ENCODE measurements around the gene GRIP1. TPM values are rescaled to one million over a fixed set of nuclear protein-coding genes. Genes with fewer than 3 reads are reported as not detected.

Gene GRIP1
- total RNA-seq, 2 donors from 2014 or later = 0.28 TPM; not detected in 1

GRCh38 chr12:66533767-66534166 is 145.1 kb downstream of the GRIP1 start:
- H3K4me3 ChIP-seq = no peak overlapping the region
- H3K9me3 ChIP-seq = no peaks in the 10 kb centered on the region
- no peak overlapping the region for H3K27ac ChIP-seq
- H3K4me1 ChIP-seq (ENCODE audit: control insufficient read depth in 1 of 2, low read depth in 2 of 2) = no peaks in the 10 kb centered on the region
- TF ChIP-seq, protein P1, sequence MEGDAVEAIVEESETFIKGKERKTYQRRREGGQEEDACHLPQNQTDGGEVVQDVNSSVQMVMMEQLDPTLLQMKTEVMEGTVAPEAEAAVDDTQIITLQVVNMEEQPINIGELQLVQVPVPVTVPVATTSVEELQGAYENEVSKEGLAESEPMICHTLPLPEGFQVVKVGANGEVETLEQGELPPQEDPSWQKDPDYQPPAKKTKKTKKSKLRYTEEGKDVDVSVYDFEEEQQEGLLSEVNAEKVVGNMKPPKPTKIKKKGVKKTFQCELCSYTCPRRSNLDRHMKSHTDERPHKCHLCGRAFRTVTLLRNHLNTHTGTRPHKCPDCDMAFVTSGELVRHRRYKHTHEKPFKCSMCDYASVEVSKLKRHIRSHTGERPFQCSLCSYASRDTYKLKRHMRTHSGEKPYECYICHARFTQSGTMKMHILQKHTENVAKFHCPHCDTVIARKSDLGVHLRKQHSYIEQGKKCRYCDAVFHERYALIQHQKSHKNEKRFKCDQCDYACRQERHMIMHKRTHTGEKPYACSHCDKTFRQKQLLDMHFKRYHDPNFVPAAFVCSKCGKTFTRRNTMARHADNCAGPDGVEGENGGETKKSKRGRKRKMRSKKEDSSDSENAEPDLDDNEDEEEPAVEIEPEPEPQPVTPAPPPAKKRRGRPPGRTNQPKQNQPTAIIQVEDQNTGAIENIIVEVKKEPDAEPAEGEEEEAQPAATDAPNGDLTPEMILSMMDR (IDR thresholded peaks at IDR 0.05) = no peak
- DNase-seq (ENCODE audit: low spot score) = no peak
- H3K27me3 ChIP-seq (replicated peaks; ENCODE audit: insufficient read depth) = no peaks in the 10 kb centered on the region
- no peaks in the 10 kb centered on the region for H3K36me3 ChIP-seq
- ATAC-seq (ENCODE audit: insufficient number of reproducible peaks, low FRiP score, low read depth) = no peak

GRCh38 chr12:66531766-66532165 is 147.1 kb downstream of the GRIP1 start:
- DNase-seq (ENCODE audit: low spot score) (no peak), ATAC-seq (ENCODE audit: insufficient number of reproducible peaks, low FRiP score, low read depth) (no peak)
- no peaks in the 10 kb centered on the region for H3K9me3 ChIP-seq
- no peak overlapping the region for H3K27ac ChIP-seq
- H3K4me1 ChIP-seq (ENCODE audit: control insufficient read depth in 1 of 2, low read depth in 2 of 2) = no peaks in the 10 kb centered on the region
- TF ChIP-seq, protein P1 (IDR thresholded peaks at IDR 0.05) = no peak
- no peaks in the 10 kb centered on the region for H3K27me3 ChIP-seq (replicated peaks; ENCODE audit: insufficient read depth)
- H3K4me3 ChIP-seq = no peak overlapping the region
- no peaks in the 10 kb centered on the region for H3K36me3 ChIP-seq

GRCh38 chr12:66529934-66530333 is 148.9 kb downstream of the GRIP1 start:
- TF ChIP-seq, protein P1 (IDR thresholded peaks at IDR 0.05) = no peak
- Histone ChIP-seq H3K4me1 (ENCODE audit: control insufficient read depth in 1 of 2, low read depth in 2 of 2) (no peaks in the 10 kb centered on the region), H3K36me3 (no peaks in the 10 kb centered on the region), H3K27ac (no peak overlapping the region), H3K27me3 (replicated peaks; ENCODE audit: insufficient read depth) (no peaks in the 10 kb centered on the region), H3K4me3 (no peak overlapping the region), H3K9me3 (no peaks in the 10 kb centered on the region)
- ATAC-seq (ENCODE audit: insufficient number of reproducible peaks, low FRiP score, low read depth) (no peak), DNase-seq (ENCODE audit: low spot score) (no peak)

DNA sequence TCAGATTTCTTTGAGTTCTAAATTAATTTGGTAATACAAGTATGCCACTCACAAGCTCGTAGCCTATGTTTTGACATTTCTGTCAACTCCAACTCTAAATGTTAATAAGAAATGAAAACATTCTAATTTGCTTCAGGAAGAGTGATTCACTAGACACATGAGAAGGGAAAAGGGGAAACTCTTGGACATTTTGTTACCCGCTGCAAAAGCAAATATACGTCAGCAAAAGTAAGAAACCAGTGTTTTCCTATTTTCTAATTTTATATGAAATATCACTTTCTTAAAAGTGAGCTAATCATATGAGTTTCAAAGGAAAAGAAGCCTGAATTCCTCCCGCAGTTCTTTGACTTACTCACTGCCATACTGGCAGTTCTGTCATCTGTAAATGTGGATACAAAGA is 162.3 kb downstream of the GRIP1 start:
- ATAC-seq (ENCODE audit: insufficient number of reproducible peaks, low FRiP score, low read depth) (no peak), DNase-seq (ENCODE audit: low spot score) (no peak)
- no peaks in the 10 kb centered on the region for H3K9me3 ChIP-seq
- H3K4me1 ChIP-seq (ENCODE audit: control insufficient read depth in 1 of 2, low read depth in 2 of 2) = no peaks in the 10 kb centered on the region
- TF ChIP-seq, protein P1 (IDR thresholded peaks at IDR 0.05) = no peak
- H3K36me3 ChIP-seq = no peaks in the 10 kb centered on the region
- H3K4me3 ChIP-seq = no peak overlapping the region
- no peak overlapping the region for H3K27ac ChIP-seq
- H3K27me3 ChIP-seq (replicated peaks; ENCODE audit: insufficient read depth) = no peaks in the 10 kb centered on the region

GRCh38 chr12:66516133-66516532 is 162.7 kb downstream of the GRIP1 start:
- Histone ChIP-seq H3K27me3 (replicated peaks; ENCODE audit: insufficient read depth) (no peaks in the 10 kb centered on the region), H3K36me3 (no peaks in the 10 kb centered on the region), H3K4me1 (ENCODE audit: control insufficient read depth in 1 of 2, low read depth in 2 of 2) (no peaks in the 10 kb centered on the region), H3K4me3 (no peak overlapping the region), H3K9me3 (no peaks in the 10 kb centered on the region), H3K27ac (no peak overlapping the region)
- no peak for DNase-seq (ENCODE audit: low spot score)
- TF ChIP-seq, protein P1 (IDR thresholded peaks at IDR 0.05) = no peak
- ATAC-seq (ENCODE audit: insufficient number of reproducible peaks, low FRiP score, low read depth) = no peak

All from thoracic aorta (tissue), 2 donors.